GM21528 (cell line): ENCODE results near the gene COL6A5.

Experiments used
- ATAC-seq: cut with Tn5 transposase; IDR thresholded peaks from one replicate; pipeline ENCODE4 v1.9.1; 2021; ENCODE audit warnings: mild to moderate bottlenecking, moderate library complexity; ENCODE audit not compliant: unreplicated experiment, low FRiP score

Gene COL6A5

GRCh38 chr3:130509008-130509407 is 163.5 kb downstream of the COL6A5 start:
- no peak for ATAC-seq

DNA sequence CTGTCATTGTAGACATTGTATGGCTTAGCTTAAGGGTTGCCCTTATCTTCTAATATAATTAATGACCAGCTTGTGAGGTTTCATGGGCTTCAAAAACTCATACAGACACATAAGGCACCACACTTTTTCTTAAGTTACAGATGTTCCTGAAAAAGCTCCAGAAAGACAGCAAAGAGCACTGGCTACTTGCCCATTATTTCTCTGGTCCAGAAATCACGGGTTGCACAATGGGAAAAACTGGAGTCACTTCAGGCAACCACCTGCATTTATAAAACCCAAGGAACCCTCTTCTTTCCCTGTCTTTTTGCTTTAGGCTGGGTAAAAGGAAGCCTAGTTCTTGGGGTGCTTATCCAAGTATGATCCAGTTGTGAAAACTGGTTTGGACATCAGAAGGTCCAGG is 169.2 kb downstream of the COL6A5 start:
- no peak for ATAC-seq

GRCh38 chr3:130515755-130516154 is 170.3 kb downstream of the COL6A5 start:
- no peak for ATAC-seq

DNA sequence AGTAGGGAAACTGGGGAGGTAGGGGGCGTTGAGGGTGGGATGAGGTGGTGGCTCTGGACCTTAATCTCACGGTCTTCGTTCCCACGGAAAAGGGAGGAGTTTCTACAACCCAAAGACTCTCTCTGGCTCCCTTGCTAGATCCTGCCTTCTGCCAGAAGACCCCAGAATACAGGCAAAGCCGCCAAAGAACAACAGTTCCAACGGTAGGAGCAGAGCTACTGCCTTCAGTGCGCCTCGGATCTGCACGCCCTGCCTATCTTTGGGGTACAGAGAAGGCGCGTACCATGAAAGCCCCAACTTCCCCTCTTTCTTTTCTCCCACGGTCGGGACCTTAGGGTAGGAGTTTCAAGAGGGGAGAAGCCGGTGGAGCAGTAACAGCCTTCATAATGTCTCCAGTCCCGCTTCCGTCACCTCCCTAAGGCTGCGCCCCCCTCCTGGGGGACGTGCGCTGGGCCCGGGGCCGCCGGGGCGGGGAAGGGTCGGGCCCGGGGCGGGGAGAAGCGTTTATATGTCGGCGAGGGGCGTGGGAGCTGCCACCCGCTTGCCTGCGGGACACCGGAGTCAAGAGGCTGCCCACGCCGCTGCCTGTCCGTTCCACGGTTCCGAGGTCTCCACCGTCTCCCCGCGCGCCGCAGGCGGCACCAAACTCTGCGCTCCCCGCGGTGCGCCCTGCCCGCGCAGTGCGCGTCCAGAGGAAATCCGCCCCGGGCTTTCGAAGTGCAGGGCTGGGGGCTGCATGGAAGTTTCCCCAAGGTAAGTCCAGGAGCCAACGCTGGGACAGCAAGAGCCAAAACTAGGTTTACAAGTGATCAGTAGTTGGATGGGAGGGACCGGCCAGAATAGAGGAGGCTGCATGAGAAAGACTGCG is 171.4 kb downstream of the COL6A5 start, which contains the start of gene COL6A6:
Gene COL6A6 (plus strand): TSS at position 533 of the 868 bp plus-strand sequence. CDS start 43,188 bp downstream, outside the sequence.
- ATAC-seq: no peak

DNA sequence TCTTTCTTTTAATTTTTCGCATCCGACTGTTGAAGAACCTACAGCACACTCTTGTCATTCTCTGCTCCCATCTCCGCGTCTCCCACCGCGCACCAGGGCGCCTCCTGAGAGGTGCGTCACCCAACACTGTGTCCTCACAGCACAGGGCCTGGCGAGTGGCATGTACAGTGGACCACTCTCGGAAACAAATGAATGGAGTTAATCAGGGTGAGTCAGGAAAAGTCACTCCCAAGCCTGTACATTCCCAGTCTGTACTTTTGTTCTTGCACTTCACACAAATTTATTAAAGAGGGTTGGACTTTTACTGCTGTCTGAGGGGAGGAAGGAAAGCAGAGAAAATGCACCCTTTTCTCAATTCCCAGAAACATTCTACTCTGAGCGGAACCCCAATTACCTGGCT is 172.1 kb downstream of the COL6A5 start:
- ATAC-seq: no peak

- no peak for ATAC-seq
Measured at GRCh38 chr3:130519754-130520153, 174.3 kb downstream of the COL6A5 start.

GRCh38 chr3:130522399-130522798 is 176.9 kb downstream of the COL6A5 start:
- no peak for ATAC-seq

GRCh38 chr3:130527426-130527825 is 182.0 kb downstream of the COL6A5 start:
- ATAC-seq: no peak

DNA sequence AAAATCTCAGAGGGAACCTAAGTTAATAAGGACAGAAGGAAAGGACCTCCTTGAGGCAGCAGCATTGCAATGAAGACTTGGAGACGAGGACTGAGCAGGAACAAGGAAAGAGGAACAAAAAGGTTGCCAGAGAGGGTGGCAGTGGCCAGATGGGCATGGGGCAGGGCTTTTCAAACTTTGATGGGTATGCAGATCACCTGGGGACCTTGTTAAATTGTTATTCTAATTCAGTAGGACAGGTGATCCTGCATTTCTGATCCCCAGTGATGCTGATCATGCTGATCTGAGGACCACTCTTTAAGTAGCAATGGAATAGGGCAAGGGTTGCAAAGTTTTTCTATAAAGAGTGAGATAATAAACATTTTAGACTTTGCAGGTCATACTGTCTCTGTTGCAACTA is 182.6 kb downstream of the COL6A5 start:
- no peak for ATAC-seq

DNA sequence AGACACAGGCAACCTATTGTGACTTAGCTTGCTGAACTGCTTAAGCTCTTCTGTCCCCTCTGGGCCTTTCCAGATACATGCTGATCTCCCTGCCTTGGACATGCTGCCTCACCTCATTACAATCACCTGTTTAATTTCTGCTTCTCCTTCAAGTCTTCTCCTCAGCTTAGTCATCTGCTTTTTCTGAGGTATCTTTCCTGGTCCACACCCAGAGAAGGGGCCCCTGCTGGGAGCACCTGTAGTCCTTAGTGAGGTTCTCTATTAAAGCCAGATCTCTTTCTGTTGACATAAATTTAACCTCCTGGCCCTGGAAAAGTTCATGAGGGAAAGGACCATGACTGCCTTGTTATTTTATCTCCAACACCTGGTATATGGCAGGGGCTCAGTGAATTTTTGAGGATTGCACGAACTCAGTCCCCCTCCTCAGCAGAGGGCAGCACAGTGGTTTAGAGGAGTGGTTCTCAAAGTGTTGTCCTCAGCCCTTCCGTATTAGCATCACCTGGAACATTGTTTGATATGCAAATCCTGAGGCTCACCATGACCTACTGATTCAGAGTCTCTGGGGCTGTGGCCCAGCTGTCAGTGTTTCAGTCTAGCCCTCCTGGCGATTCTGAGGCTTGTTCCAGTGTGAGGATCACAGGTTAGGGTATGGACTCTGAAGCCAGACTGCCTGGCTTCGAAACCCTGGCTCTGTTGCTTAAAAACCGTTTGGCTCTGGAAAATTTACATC is 184.2 kb downstream of the COL6A5 start:
- ATAC-seq: no peak

GRCh38 chr3:130533247-130533646 is 187.8 kb downstream of the COL6A5 start:
- no peak for ATAC-seq
